NB4 (cell line): ENCODE measurements around the gene USH2A.

Experiments used
- DNase-seq: peaks from one replicate; pipeline ENCODE4 v3.0.0; 2010; ENCODE audit warnings: low read depth
- H3K4me3 ChIP-seq: one replicate; pipeline ENCODE4 v1.5.1; 2011; ENCODE audit warnings: mild to moderate bottlenecking, low read depth, low read length, moderate library complexity
- CTCF ChIP-seq: IDR thresholded peaks from one replicate; pipeline ENCODE4 v1.5.1; 2012; ENCODE audit warnings: low read depth, low read length
- MYC ChIP-seq: IDR thresholded peaks from 2 replicates; pipeline ENCODE4 v1.6.1; 2011; ENCODE audit warnings: low read depth, low read length
- POLR2A ChIP-seq: IDR thresholded peaks from 2 replicates; pipeline ENCODE4 v1.6.1; 2011; ENCODE audit warnings: mild to moderate bottlenecking; ENCODE audit not compliant: insufficient read length; ENCODE audit errors: extremely low read depth
- TF ChIP-seq, protein P1 (sequence below): IDR thresholded peaks from 2 replicates; pipeline ENCODE4 v1.6.1; 2011; ENCODE audit warnings: low read depth, low read length

The USH2A gene

GRCh38 chr1:215739025-215739424 lies 684.2 kb downstream of the USH2A start:
- TF ChIP-seq POLR2A = no peak
- no peak for TF ChIP-seq CTCF
- no peak for TF ChIP-seq MYC
- TF ChIP-seq, protein P1, sequence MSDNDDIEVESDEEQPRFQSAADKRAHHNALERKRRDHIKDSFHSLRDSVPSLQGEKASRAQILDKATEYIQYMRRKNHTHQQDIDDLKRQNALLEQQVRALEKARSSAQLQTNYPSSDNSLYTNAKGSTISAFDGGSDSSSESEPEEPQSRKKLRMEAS = no peak
- DNase-seq = no peak
- H3K4me3 ChIP-seq = no peak overlapping the region

- H3K4me3 ChIP-seq = no peak overlapping the region
- TF ChIP-seq CTCF = no peak
- TF ChIP-seq, protein P1 = no peak
- no peak for TF ChIP-seq MYC
- no peak for TF ChIP-seq POLR2A
- DNase-seq = no peak
Observed at GRCh38 chr1:215731699-215732098, 691.5 kb downstream of the USH2A start.

- H3K4me3 ChIP-seq = no peak overlapping the region
- no peak for TF ChIP-seq MYC
- TF ChIP-seq, protein P1 = no peak
- DNase-seq = no peak
Observed at GRCh38 chr1:215730600-215730999, 692.6 kb downstream of the USH2A start.

DNA sequence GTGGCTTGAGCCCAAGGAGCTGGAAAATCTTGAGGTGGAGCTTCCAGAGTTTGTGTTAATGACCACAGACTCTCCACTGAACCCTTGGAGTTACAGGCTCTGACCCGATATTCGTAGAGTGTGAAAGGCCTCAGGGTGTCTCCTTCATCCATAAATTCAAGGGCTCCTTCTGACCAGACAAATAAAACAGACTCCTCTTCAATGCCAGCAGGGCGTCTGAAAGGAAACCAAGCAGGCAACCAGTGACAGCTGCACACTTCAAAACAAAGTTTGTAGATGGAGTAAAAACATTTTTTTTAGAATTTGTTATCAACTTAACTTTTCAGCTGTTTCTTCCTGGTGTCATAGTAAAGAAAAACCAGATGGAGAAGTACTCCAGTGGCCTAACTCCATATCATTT lies 695.1 kb downstream of the USH2A start:
- no peak overlapping the region for H3K4me3 ChIP-seq
- no peak for DNase-seq
- TF ChIP-seq MYC = no peak
- TF ChIP-seq, protein P1 = no peak
- TF ChIP-seq CTCF = no peak
- TF ChIP-seq POLR2A = no peak

GRCh38 chr1:215720126-215720525 lies 703.1 kb downstream of the USH2A start:
- no peak overlapping the region for H3K4me3 ChIP-seq
- TF ChIP-seq CTCF = no peak
- TF ChIP-seq MYC = no peak
- no peak for TF ChIP-seq POLR2A
- TF ChIP-seq, protein P1 = no peak
- DNase-seq = no peak

DNA sequence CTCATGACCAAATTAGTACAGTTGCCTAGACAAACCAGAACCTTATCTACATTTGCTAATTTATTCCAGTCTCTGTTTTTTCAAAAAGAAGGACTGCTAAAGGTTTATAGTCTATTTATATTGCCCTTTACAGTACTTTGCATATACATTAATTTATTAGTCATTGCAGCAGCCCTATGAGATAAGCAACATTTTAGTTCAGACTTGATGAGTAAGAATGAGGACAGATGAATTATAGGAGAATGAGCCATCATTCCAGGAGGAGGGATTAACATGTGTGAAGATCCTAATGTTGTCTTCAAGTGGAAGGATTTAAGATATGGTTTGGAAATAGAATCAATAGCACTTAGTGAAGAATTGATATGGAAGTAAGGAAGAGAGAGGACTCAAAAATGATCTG lies 703.7 kb downstream of the USH2A start:
- TF ChIP-seq MYC (no peak), CTCF (no peak), POLR2A (no peak)
- TF ChIP-seq, protein P1 = no peak
- H3K4me3 ChIP-seq = no peak overlapping the region
- DNase-seq = no peak
